SK-N-SH (cell line): ENCODE results near the gene IGF2.

Experiments used
- CTCF ChIP-seq: fragments of 200-600 bp; sonication (generic); IDR thresholded peaks from 2 replicates; pipeline ENCODE4 v1.6.1; 2017; ENCODE audit warnings: antibody characterized with exemption, mild to moderate bottlenecking, moderate library complexity
- EP300 ChIP-seq, 2 experiments: IDR thresholded peaks; 2 replicates each; pipeline versions ENCODE4 v1.4.0 to v1.6.1; 2012; ENCODE audit warnings: borderline replicate concordance in 1 of 2, low read depth in 1 of 2, low read length in 1 of 2
- EZH2phosphoT487 ChIP-seq: fragments of 200-600 bp; sonication (generic); IDR thresholded peaks from 2 replicates; pipeline ENCODE4 v1.6.1; 2017; ENCODE audit warnings: low read depth, mixed run types, mild to moderate bottlenecking, antibody characterized with exemption, moderate library complexity, borderline replicate concordance
- FOXJ3 ChIP-seq: sonication (generic); formaldehyde crosslinking; IDR thresholded peaks from 2 replicates; pipeline ENCODE4 v1.5.1; 2020; ENCODE audit warnings: mild to moderate bottlenecking, missing genetic modification reagents
- GABPA ChIP-seq: IDR thresholded peaks from 2 replicates; pipeline ENCODE4 v1.4.0; 2012; ENCODE audit warnings: low read depth, mild to moderate bottlenecking
- MAX ChIP-seq: IDR thresholded peaks from 2 replicates; pipeline ENCODE4 v1.4.0; 2012; ENCODE audit warnings: low read depth
- MXI1 ChIP-seq: IDR thresholded peaks from 2 replicates; pipeline ENCODE4 v1.6.1; 2012; ENCODE audit warnings: mild to moderate bottlenecking, low read depth, low read length, improper control_type of control experiment
- POLR2AphosphoS5 ChIP-seq: IDR thresholded peaks from 2 replicates; pipeline ENCODE4 v1.6.1; 2012; ENCODE audit warnings: low read depth, low read length
- RAD21 ChIP-seq: IDR thresholded peaks from 2 replicates; pipeline ENCODE4 v1.6.1; 2012; ENCODE audit warnings: mild to moderate bottlenecking, low read length
- REST ChIP-seq: IDR thresholded peaks from 2 replicates; pipeline ENCODE4 v1.6.1; 2012; ENCODE audit warnings: mild to moderate bottlenecking, low read depth, low read length, moderate library complexity
- SIN3A ChIP-seq: IDR thresholded peaks from 2 replicates; pipeline ENCODE4 v1.6.1; 2012; ENCODE audit warnings: low read depth, mild to moderate bottlenecking, low read length, moderate library complexity, borderline replicate concordance
- TAF1 ChIP-seq: IDR thresholded peaks from 2 replicates; pipeline ENCODE4 v1.6.1; 2012; ENCODE audit warnings: low read depth, mild to moderate bottlenecking, low read length, moderate library complexity, borderline replicate concordance
- TCF12 ChIP-seq: IDR thresholded peaks from 2 replicates; pipeline ENCODE4 v1.4.0; 2012

GRCh38 chr11:2103668-2104523, 35.3 kb downstream of the IGF2 start:
- no peak for TF ChIP-seq CTCF
- no peak for TF ChIP-seq REST
- TF ChIP-seq TCF12: no peak
- TF ChIP-seq POLR2AphosphoS5: no peak
- TF ChIP-seq FOXJ3 (CRISPR knock-in tag): no peak
- no peak for TF ChIP-seq SIN3A
- no peak for TF ChIP-seq EP300 (IDR thresholded peaks at IDR 0.05; ENCODE audit: borderline replicate concordance in 1 of 2, low read depth in 1 of 2, low read length in 1 of 2)
- TF ChIP-seq MAX: no peak
- no peak for TF ChIP-seq EZH2phosphoT487
- TF ChIP-seq MXI1: no peak
- no peak for TF ChIP-seq GABPA
- TF ChIP-seq RAD21: no peak
- no peak for TF ChIP-seq TAF1
